Heart right ventricle (tissue), 16 donors: ENCODE results near the gene LOX. TPM values are rescaled to one million over a fixed set of nuclear protein-coding genes. Genes with fewer than 3 reads are reported as not detected.

ENCODE experiments used
- ATAC-seq, 8 donors: fragments of 200-7000 bp; cut with Tn5 transposase; one replicate each; pipeline ENCODE4 v1.9.1; 2020; ENCODE audit warnings: mild to moderate bottlenecking in 8 of 8, moderate library complexity in 8 of 8, moderate number of reproducible peaks in 1 of 8
- DNase-seq, 2 donors: peaks; one replicate each; pipeline ENCODE4 v3.0.0-alpha.2; 2020
- H3K27ac ChIP-seq, 10 donors: fragments of 200-600 bp; sonication (generic) in 2 of 10; one replicate each; pipeline versions ENCODE4 v1.5.0 to v1.8.0; 2020 to 2022; ENCODE audit warnings: mild to moderate bottlenecking in 3 of 10
- H3K27me3 ChIP-seq, 7 donors: fragments of 200-600 bp; one replicate each; pipeline ENCODE4 v1.8.0; 2021 to 2022; ENCODE audit warnings: mild to moderate bottlenecking in 2 of 7
- H3K36me3 ChIP-seq, 9 donors: fragments of 200-600 bp; sonication (generic) in 1 of 9; one replicate each; pipeline versions ENCODE4 v1.5.0 to v1.8.0; 2020 to 2022; ENCODE audit warnings: mild to moderate bottlenecking in 2 of 9
- H3K4me1 ChIP-seq, 9 donors: fragments of 200-600 bp; sonication (generic) in 1 of 9; one replicate each; pipeline versions ENCODE4 v1.5.0 to v1.8.0; 2020 to 2022; ENCODE audit warnings: mild to moderate bottlenecking in 4 of 9
- H3K4me3 ChIP-seq, 10 donors: fragments of 200-600 bp; sonication (generic) in 2 of 10; one replicate each; pipeline versions ENCODE4 v1.5.0 to v1.8.0; 2020 to 2022; ENCODE audit warnings: mild to moderate bottlenecking in 7 of 10, moderate library complexity in 2 of 10
- H3K9me3 ChIP-seq, 11 donors: fragments of 200-600 bp in 10 of 11; sonication (generic) in 2 of 11; one replicate each; pipeline versions ENCODE4 v1.5.0 to v1.8.0; 2013 to 2022; ENCODE audit warnings: mild to moderate bottlenecking in 2 of 11, control low read depth in 1 of 11, moderate library complexity in 1 of 11
- WGBS, 2 donors: extraction: QIAGEN DNeasy Blood & Tissue Kit; methylation state at CpG; one replicate each; pipeline ENCODE4 v1.1.7; 2013; ENCODE audit warnings: inconsistent platforms in 1 of 2; 5-methylcytosine and 5-hydroxymethylcytosine counted together
- intact Hi-C, 10 donors: fragments of 100-400 bp; cut with DNase I; formaldehyde crosslinking; loops; one replicate each; pipeline versions ENCODE4 v1.11.1 to v1.14.2; 2022
- polyA plus RNA-seq, 2 donors: library from polyadenylated mRNA; stranded (reverse); fragments of 200-250 nt; gene quantifications; one replicate each; pipeline ENCODE4 v1.2.3, GENCODE V29; 2013
- total RNA-seq, 10 donors: library from RNA; stranded (reverse); fragmentation: NEBNext Ultra II Directional in 3 of 10; extraction: Animal tissue kit (Norgen Biotek cat#: 25700) in 3 of 10; gene quantifications; one replicate each; pipeline versions ENCODE4 v1.2.1 to v1.2.4, GENCODE V29; 2021 to 2023
- TF ChIP-seq, protein P1 (sequence below), 9 donors: fragments of 200-600 bp; sonication (generic) in 2 of 9; IDR thresholded peaks; one replicate each; pipeline versions ENCODE4 v1.5.0 to v1.8.0; 2021 to 2022; ENCODE audit warnings: antibody characterized with exemption in 9 of 9, mild to moderate bottlenecking in 5 of 9, moderate library complexity in 1 of 9
- donor health status: Arrhythmogenic right ventricular cardiomyopathy.
- donor health status: ischemic (EF 13 %, LVEDD 7.1; RV severe dilation, severe dysfunction).
- donor health status: healthy with polysubstance abuse.
- donor health status: DM: no; HTN: yes; CAD: no.
- donor health status: DM: no; HTN: no; CAD: no.
- donor health status: ischemic (EF 25% LVEDD 6.9; RV normal size, moderate dysfunction).
- donor health status: ischemic (EF 25% LVEDD 5.7; RV mildly dilated, moderate dysfunction).
- donor health status: healthy.
- donor health status: DM: yes; HTN: yes; CAD: no.
- donor health status: Ischemic cardiomyopathy.
- donor health status: ischemic (EF 35%, LVEDD 5.7; RV mildly dilated, moderate dysfunction).
- donor health status: nonischemic (EF 11% LVEDD 7.7; RV severe dilation, severe dysfunction).
- donor health status: DM: yes; HTN: yes; CAD: no.
- donor health status: PGD.
- donor health status: ischemic (EF 29% LVEDD 5.4; RV normal size, mild dysfunction).
- donor health status: nonischemic (EF 23%, LVEDD 6.1; RV moderate dilation, normal function).

The LOX gene
- total and polyA plus RNA-seq, 12 donors, result 1.5 to 34.7 (median 3.2) TPM

GRCh38 chr5:122036326-122036725 is 41.7 kb downstream of the LOX start:
- H3K4me3 ChIP-seq, result no peak overlapping the region
- H3K27ac ChIP-seq, result no peak overlapping the region
- H3K4me1 ChIP-seq, result no peaks in the 10 kb centered on the region
- H3K36me3 ChIP-seq, result peaks cover 0 to 8% (median 0%) of the 10 kb centered on the region in 9 donors
- no peaks in the 10 kb centered on the region for H3K27me3 ChIP-seq
- intact Hi-C loops, result no loop called here
- TF ChIP-seq, protein P1, sequence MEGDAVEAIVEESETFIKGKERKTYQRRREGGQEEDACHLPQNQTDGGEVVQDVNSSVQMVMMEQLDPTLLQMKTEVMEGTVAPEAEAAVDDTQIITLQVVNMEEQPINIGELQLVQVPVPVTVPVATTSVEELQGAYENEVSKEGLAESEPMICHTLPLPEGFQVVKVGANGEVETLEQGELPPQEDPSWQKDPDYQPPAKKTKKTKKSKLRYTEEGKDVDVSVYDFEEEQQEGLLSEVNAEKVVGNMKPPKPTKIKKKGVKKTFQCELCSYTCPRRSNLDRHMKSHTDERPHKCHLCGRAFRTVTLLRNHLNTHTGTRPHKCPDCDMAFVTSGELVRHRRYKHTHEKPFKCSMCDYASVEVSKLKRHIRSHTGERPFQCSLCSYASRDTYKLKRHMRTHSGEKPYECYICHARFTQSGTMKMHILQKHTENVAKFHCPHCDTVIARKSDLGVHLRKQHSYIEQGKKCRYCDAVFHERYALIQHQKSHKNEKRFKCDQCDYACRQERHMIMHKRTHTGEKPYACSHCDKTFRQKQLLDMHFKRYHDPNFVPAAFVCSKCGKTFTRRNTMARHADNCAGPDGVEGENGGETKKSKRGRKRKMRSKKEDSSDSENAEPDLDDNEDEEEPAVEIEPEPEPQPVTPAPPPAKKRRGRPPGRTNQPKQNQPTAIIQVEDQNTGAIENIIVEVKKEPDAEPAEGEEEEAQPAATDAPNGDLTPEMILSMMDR (IDR thresholded peaks at IDR 0.05), result no peak
- 74 to 82% methylated on average over 4 of the region's 4 CpGs for WGBS, 2 donors
- H3K9me3 ChIP-seq, result no peaks in the 10 kb centered on the region
- no peak for DNase-seq
- ATAC-seq, result no peak

- ATAC-seq (no peak), DNase-seq (no peak)
- no peaks in the 10 kb centered on the region for H3K27me3 ChIP-seq
- no peak overlapping the region for H3K4me3 ChIP-seq
- intact Hi-C loops, result no loop called here
- WGBS, 2 donors, result 51 to 61% methylated on average over 2 of the region's 2 CpGs
- TF ChIP-seq, protein P1 (IDR thresholded peaks at IDR 0.05), result no peak
- H3K9me3 ChIP-seq, result no peaks in the 10 kb centered on the region
- no peaks in the 10 kb centered on the region for H3K4me1 ChIP-seq
- H3K36me3 ChIP-seq, result peaks cover 0 to 11% (median 0%) of the 10 kb centered on the region in 9 donors
- H3K27ac ChIP-seq, result no peak overlapping the region
Observed at GRCh38 chr5:122035913-122036312, 42.1 kb downstream of the LOX start.

DNA sequence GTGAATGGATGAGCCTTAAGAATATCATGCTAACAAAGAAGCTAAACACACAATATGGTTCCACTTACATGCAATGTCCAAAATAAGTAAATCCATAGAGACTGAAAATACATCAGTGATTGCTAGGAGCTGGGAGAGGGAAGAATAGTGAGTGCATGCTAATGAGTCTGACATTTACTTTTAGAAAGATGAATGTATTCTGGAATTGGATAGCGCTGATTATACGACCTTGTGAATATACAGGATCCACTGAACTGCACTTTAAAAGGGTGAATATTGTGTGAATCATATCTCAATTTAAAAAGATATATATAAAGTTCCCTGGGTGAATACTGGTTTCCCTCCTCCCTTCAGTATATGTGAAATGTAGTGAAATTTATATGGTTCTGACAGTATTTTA is 46.2 kb downstream of the LOX start:
- 88 to 91% methylated on average over 2 of the region's 2 CpGs for WGBS, 2 donors
- Histone ChIP-seq H3K4me1 (no peaks in the 10 kb centered on the region), H3K4me3 (no peak overlapping the region), H3K27ac (no peak overlapping the region), H3K27me3 (no peaks in the 10 kb centered on the region), H3K36me3 (peaks cover 0 to 42% (median 0%) of the 10 kb centered on the region in 9 donors), H3K9me3 (no peaks in the 10 kb centered on the region)
- no peak for DNase-seq
- intact Hi-C loops, result no loop called here
- ATAC-seq, result no peak
- TF ChIP-seq, protein P1 (IDR thresholded peaks at IDR 0.05), result no peak

DNA sequence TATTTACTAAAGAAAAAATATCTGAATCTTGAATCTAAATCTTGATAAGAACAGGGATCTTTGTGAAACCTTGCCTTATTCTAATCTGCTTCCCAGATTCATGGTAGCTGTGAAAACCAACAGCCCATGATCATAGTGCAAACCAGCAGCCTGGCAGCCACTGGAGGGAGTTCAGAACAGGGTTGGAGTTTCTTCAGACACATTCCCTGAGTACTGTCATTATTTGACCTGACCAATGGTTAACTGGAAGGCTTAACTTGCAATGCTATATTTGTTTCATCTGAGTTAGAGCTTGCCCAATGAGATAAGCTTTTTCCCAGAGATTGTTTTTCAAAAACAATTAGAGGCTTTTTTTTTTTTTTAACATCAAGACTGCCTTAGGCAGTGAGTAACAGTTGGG is 47.8 kb downstream of the LOX start:
- intact Hi-C loops, result no loop called here
- H3K36me3 ChIP-seq, result peaks cover 0 to 52% (median 0%) of the 10 kb centered on the region in 9 donors
- H3K27me3 ChIP-seq, result no peaks in the 10 kb centered on the region
- no peak for ATAC-seq
- TF ChIP-seq, protein P1 (IDR thresholded peaks at IDR 0.05), result no peak
- no peak overlapping the region for H3K27ac ChIP-seq
- H3K4me1 ChIP-seq, result no peaks in the 10 kb centered on the region
- DNase-seq, result no peak
- no peaks in the 10 kb centered on the region for H3K9me3 ChIP-seq
- H3K4me3 ChIP-seq, result no peak overlapping the region
